ENCODE results near the gene CBFA2T3.
A peak's percentile ranks its signal among the peaks of the same experiment; 100 is the strongest.
"Not testable (repeated sequence)": the region's sequence is repeated elsewhere in the genome, so short reads cannot be mapped to it uniquely, and the experiment has no call there.

The CBFA2T3 gene

DNA sequence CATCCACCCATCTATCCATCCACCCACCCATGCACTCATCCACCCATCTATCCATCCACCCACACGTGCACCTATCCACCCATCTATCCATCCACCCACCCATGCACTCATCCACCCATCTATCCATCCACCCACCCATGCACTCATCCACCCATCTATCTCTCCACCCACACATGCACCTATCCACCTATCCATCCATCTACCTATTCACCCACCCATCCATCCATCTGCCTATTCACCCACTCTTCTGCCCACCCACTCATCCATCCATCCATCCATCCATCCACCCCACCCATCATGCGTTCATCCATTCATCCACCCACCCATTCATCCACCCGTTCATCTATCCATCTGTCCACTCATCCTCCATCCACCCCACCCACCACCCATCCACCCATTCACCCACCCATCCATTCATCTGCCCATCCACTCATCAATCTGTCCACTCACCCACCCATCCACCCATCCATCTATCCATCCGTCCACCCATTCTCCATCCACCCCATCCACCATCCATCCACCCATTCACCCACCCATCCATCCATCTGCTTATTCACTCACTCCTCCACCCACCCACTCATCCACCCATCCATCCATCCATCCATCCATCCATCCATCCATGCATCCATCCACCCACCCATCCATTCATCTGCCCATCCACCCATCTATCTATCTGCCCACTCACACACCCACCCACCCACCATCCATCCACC lies 35.1 kb upstream of the CBFA2T3 start:
- DNase-seq, result no peak

GRCh38 chr16:89010210-89010925 lies 33.4 kb upstream of the CBFA2T3 start:
- DNase-seq, result no peak

GRCh38 chr16:89009343-89010209 lies 32.6 kb upstream of the CBFA2T3 start:
- no peak for DNase-seq

DNA sequence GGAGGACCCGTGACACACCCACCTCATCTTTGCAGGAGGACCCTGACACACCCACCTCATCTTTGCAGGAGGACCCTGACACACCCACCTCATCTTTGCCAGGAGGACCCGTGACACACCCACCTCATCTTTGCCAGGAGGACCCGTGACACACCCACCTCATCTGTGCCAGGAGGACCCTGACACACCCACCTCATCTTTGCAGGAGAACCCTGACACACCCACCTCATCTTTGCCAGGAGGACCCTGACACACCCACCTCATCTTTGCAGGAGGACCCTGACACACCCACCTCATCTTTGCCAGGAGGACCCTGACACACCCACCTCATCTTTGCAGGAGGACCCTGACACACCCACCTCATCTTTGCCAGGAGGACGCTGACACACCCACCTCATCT lies 31.8 kb upstream of the CBFA2T3 start:
- DNase-seq, result not testable (repeated sequence)

DNA sequence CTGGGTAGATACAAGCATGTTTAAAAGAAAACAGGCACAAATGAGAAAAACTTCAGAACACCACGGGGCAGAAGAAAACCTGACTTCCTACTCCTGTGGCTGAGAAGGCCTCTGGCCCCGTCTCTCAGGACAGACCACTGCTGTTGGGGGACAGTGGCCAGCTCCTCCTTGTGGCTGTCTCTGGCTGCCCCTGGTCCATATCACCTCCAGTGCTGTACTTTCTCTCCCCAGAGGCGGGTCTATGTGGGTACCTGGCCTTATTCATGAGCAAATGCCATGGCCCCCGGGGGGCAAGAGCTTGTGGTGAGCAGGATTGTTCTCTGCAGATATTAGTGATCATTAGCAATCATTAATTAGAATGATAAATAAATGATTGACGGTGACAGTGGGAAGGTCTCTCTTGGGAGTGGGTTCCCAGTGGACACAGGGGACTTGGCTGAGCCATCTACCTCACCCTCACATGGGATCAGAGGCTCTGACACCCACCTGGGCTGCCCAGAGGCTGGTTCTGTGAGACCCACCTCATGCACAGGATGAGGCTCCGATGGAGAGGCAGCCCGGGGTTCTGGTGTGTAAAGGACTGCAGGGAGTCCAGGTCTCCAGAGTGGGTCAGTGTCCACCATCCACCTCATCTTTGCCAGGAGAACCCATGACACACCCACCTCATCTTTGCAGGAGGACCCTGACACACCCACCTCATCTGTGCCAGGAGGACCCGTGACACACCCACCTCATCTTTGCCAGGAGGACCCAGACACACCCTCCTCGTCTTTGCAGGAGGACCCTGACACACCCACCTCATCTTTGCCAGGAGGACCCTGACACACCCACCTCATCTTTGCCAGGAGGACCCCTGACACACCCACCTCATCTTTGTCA lies 30.6 kb upstream of the CBFA2T3 start:
- no peak for DNase-seq

GRCh38 chr16:89006036-89006752 lies 29.2 kb upstream of the CBFA2T3 start:
- DNase-seq, result no peak

GRCh38 chr16:89005201-89006035 lies 28.4 kb upstream of the CBFA2T3 start:
- DNase-seq, result no peak

DNA sequence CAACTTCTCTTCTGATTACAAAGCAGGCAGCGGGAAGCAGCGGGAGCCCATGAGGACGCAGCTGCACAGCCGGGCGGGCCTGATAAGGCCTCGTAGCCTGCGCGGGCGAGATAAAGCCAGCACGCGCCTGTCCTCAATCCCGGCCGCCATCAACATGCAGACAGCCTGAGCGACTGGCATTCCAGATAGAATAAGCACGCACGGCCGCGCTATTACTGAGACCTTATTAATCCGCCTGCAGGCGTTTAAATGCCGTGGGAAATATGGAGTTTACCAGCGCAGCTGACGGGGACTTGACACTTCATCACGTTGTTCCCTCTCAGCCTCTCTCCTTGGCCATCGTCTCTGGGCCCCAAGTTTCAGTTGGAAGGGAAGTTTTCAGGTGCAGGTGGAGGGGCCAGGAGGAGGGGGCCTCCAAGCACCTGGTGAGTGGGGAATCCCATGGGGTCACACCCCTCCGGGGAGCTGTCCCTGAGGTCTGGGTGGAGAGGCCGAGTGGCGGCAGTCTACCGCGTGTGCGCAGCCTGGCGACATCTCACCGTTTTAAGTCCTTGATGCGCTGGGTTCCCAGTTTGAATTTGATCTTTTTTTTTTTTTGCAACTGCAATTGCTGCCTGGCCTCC lies 27.3 kb upstream of the CBFA2T3 start:
- peak; percentile 80 for DNase-seq

DNA sequence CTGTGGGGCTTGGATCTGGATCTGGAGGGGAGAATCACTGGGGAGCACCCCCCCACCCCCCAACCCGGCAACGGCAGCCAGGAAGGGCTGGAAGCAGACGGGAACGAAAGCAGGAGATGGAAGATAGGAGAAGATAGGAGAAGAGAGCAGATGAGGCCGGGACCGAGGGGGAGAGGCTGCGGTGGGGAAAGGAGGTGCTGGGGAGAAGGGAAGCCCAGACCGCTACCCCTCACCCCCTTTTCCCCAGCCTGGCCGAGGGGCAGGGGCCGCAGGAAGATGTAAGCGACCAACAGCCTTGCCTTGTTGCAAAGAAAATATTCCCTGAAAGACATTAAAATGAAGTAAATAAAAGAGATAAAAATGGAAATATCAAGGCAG lies 26.8 kb upstream of the CBFA2T3 start:
- no peak for DNase-seq

DNA sequence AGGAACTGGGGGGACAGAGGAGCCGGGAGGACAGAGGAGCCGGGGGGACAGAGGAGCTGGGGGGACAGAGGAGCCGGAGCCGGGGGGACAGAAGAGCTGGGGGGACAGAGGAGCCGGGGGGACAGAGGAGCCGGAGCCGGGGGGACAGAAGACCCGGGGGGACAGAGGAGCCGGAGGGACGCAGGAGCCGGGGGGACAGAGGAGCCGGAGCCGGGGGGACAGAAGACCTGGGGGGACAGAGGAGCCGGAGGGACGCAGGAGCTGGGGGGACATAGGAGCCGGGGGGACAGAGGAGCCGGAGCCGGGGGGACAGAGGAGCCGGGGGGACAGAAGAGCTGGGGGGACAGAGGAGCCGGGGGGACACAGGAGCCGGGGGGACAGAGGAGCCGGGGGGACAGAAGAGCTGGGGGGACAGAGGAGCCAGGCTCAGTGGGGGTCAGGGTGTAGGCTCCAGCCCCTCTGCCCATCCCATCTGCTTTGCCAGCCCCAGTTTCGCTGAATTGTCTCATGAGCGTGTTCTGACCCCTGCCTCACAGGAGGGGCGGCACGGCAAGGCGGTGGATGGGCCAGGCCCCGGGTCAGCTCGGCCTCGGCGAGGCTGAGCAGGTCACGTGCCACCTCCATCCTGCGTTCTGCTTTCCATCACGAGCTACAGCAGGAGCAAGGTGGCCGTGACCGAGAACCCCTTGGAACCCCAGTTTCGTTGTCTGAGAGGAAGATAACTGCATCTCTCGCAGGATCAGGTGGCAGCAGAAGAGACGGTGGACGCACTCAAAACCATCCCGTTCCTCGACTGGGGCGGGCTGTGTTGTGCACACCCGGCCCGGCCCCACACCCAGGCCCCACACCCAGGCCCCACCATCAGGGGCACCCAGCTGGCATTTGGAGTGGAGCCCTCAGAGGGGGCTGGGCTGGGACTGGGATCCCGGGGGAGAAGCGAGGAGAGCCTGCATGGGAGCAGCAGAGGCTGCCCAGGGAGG lies 26.1 kb upstream of the CBFA2T3 start:
- no peak for DNase-seq

- DNase-seq, result not testable (repeated sequence)
Measured at GRCh38 chr16:89002081-89002480, 25.1 kb upstream of the CBFA2T3 start.

DNA sequence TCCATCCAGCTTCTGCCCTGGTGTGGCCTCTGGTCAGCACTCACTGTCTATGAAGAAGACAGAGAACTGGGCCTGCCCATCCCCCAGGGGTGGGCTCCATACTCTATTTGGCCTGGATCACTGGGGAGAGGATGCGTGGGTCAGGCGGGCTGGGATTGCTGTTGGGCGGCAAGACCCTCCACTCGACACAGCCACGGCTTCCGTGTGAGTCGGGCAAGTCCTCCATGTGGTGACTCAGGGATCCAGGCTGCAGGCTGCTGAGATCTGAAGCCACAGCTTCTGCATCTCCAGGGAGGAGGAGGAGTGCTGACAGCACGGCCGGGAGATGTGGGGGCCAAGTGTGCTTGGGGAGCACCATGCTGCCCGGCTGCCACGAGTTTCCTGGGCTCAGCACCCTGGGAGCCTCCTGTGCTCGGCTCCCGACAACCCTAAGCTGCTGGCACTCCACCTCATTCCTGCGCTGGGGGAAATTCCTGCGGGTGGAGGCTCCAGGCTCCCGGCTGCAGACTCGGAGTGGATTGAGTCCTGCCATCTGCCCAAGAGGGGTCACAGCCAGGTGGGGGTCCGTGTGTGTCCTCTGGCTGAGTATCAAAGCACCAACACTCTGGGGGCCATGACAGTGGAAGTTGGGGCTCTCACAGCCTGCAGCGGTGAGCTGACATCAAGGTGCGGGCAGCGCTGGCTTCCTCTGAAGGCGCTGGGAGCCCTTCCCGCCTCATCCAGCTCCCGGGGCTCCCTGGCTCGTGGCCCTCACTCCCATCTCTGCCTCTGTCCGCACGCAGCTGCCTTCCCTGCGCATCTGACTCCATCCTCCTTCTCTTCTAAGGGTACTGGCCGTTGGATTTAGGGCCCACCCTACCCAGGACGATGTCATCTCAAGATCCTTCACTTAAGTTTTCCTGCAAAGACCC lies 24.4 kb upstream of the CBFA2T3 start:
- peak; percentile 28 for DNase-seq

- no peak for DNase-seq
Measured at GRCh38 chr16:89000207-89000959, 23.4 kb upstream of the CBFA2T3 start.

GRCh38 chr16:88999457-89000206 lies 22.6 kb upstream of the CBFA2T3 start:
- DNase-seq, result no peak

GRCh38 chr16:88995746-88996535 lies 18.9 kb upstream of the CBFA2T3 start:
- no peak for DNase-seq

- no peak for DNase-seq
Measured at GRCh38 chr16:88995194-88995593, 18.2 kb upstream of the CBFA2T3 start.
